B cell (primary cell): ENCODE measurements around the gene FRMPD2.

Experiments used
- EZH2 ChIP-seq: IDR thresholded peaks from 2 replicates; pipeline ENCODE4 v1.6.1; 2012; ENCODE audit warnings: borderline replicate concordance, low read depth, mild to moderate bottlenecking, moderate library complexity, low read length; ENCODE audit not compliant: insufficient read depth, poor library complexity, severe bottlenecking
- TF ChIP-seq, protein P1 (sequence below): fragments of 200-600 bp; IDR thresholded peaks from one replicate; pipeline ENCODE4 v1.8.0; 2022; ENCODE audit warnings: antibody characterized with exemption, mild to moderate bottlenecking

DNA sequence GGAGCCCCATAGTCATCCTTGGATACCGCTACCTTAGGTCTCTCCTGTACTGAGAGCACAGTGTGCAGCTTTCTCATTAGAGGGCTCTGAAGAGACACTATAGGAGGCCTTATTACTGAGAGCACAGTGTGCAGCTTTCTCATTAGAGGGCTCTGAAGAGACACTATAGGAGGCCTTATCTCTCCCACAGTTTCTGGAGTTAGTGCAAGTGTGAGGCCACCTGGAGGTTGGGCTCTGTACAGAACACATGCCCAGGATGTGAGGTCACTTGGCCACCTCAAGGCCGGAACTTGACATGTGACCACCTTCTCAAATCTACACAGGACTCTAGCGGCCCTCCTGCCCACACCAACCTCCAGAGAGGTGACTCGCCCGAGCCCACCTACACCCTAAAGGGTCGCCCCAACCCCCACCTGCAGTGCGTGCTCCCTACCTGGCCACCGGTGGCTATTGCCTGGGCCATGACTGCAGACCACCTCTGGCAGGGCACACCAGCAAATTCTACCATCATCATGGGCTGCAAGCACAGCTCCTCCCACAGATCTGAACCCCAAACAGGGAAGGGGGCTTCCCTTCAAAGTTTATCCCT is 24.6 kb downstream of the FRMPD2 start:
- TF ChIP-seq, protein P1, sequence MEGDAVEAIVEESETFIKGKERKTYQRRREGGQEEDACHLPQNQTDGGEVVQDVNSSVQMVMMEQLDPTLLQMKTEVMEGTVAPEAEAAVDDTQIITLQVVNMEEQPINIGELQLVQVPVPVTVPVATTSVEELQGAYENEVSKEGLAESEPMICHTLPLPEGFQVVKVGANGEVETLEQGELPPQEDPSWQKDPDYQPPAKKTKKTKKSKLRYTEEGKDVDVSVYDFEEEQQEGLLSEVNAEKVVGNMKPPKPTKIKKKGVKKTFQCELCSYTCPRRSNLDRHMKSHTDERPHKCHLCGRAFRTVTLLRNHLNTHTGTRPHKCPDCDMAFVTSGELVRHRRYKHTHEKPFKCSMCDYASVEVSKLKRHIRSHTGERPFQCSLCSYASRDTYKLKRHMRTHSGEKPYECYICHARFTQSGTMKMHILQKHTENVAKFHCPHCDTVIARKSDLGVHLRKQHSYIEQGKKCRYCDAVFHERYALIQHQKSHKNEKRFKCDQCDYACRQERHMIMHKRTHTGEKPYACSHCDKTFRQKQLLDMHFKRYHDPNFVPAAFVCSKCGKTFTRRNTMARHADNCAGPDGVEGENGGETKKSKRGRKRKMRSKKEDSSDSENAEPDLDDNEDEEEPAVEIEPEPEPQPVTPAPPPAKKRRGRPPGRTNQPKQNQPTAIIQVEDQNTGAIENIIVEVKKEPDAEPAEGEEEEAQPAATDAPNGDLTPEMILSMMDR, result no peak
- TF ChIP-seq EZH2, result no peak
